HUES64 (cell line): ENCODE measurements around the gene CACNA1B.
"Not testable (repeated sequence)": the region's sequence is repeated elsewhere in the genome, so short reads cannot be mapped to it uniquely, and the experiment has no call there.

Experiments
- H3K27ac ChIP-seq: 2 replicates; pipeline ENCODE4 v1.7.0; 2013; ENCODE audit warnings: low read depth, low read length, inconsistent platforms
- H3K27me3 ChIP-seq: 2 replicates; pipeline ENCODE4 v1.6.1; 2013; ENCODE audit warnings: mild to moderate bottlenecking, low read length; ENCODE audit not compliant: insufficient read depth
- H3K36me3 ChIP-seq: 2 replicates; pipeline ENCODE4 v1.6.1; 2013; ENCODE audit warnings: mild to moderate bottlenecking, low read length; ENCODE audit not compliant: insufficient read depth
- H3K4me1 ChIP-seq: 2 replicates; pipeline ENCODE4 v1.6.1; 2013; ENCODE audit warnings: mild to moderate bottlenecking, low read length, moderate library complexity; ENCODE audit not compliant: insufficient read depth
- H3K4me3 ChIP-seq: 2 replicates; pipeline ENCODE4 v1.5.1; 2013; ENCODE audit warnings: mild to moderate bottlenecking, low read length, moderate library complexity
- H3K9ac ChIP-seq: 2 replicates; pipeline ENCODE4 v1.6.1; 2013; ENCODE audit warnings: mild to moderate bottlenecking, low read depth, low read length
- H3K9me3 ChIP-seq: 2 replicates; pipeline ENCODE4 v1.6.1; 2013; ENCODE audit warnings: low read depth, low read length; ENCODE audit not compliant: insufficient read depth
- WGBS: fragments of 150-250, 120-280 bp; methylation state at CpG from one replicate; pipeline ENCODE4 v1.1.7; 2013; ENCODE audit warnings: missing lambda C conversion rate; 5-methylcytosine and 5-hydroxymethylcytosine counted together

The CACNA1B gene

GRCh38 chr9:138118601-138119071 lies 241.1 kb downstream of the CACNA1B start:
- Histone ChIP-seq H3K27ac (no peak overlapping the region), H3K9me3 (peaks cover 72% of the 10 kb centered on the region)

GRCh38 chr9:138119202-138120027 lies 241.8 kb downstream of the CACNA1B start:
- H3K9ac ChIP-seq = no peak overlapping the region
- H3K27ac ChIP-seq = no peak overlapping the region
- peaks cover 75% of the 10 kb centered on the region for H3K9me3 ChIP-seq
- 0 out of 2 replicates have a peak, but pooled peaks cover 5% of the 10 kb centered on the region for H3K36me3 ChIP-seq
- H3K27me3 ChIP-seq = no peaks in the 10 kb centered on the region
- no peak overlapping the region for H3K4me3 ChIP-seq
- H3K4me1 ChIP-seq = no peaks in the 10 kb centered on the region
- WGBS = 87% methylated on average over 25 of the region's 25 CpGs

More at GRCh38 chr9:138118601-138119071, 241.1 kb downstream of the CACNA1B start:
- no peak overlapping the region for H3K9ac ChIP-seq
- H3K4me3 ChIP-seq = no peak overlapping the region
- no peaks in the 10 kb centered on the region for H3K27me3 ChIP-seq
- H3K36me3 ChIP-seq = 0 out of 2 replicates have a peak, but pooled peaks cover 5% of the 10 kb centered on the region
- 85% methylated on average over 14 of the region's 14 CpGs for WGBS
- no peaks in the 10 kb centered on the region for H3K4me1 ChIP-seq

DNA sequence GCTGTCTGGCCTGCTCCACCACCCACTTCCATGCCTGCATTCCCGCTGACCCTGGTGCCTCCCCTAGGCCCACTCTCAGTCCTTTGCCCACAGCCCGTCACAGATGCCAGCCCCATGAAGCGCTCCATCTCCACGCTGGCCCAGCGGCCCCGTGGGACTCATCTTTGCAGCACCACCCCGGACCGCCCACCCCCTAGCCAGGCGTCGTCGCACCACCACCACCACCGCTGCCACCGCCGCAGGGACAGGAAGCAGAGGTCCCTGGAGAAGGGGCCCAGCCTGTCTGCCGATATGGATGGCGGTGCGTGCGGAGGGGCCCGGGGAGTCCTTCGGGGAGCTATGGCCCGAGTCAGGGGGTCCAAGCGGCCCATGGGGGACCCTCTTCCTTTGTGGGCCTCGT lies 242.5 kb downstream of the CACNA1B start:
- 93% methylated on average over 23 of the region's 23 CpGs for WGBS
- Histone ChIP-seq H3K27ac (no peak overlapping the region), H3K4me1 (no peaks in the 10 kb centered on the region), H3K27me3 (no peaks in the 10 kb centered on the region), H3K36me3 (0 out of 2 replicates have a peak, but pooled peaks cover 5% of the 10 kb centered on the region), H3K4me3 (no peak overlapping the region), H3K9me3 (peaks cover 73% of the 10 kb centered on the region), H3K9ac (no peak overlapping the region)

DNA sequence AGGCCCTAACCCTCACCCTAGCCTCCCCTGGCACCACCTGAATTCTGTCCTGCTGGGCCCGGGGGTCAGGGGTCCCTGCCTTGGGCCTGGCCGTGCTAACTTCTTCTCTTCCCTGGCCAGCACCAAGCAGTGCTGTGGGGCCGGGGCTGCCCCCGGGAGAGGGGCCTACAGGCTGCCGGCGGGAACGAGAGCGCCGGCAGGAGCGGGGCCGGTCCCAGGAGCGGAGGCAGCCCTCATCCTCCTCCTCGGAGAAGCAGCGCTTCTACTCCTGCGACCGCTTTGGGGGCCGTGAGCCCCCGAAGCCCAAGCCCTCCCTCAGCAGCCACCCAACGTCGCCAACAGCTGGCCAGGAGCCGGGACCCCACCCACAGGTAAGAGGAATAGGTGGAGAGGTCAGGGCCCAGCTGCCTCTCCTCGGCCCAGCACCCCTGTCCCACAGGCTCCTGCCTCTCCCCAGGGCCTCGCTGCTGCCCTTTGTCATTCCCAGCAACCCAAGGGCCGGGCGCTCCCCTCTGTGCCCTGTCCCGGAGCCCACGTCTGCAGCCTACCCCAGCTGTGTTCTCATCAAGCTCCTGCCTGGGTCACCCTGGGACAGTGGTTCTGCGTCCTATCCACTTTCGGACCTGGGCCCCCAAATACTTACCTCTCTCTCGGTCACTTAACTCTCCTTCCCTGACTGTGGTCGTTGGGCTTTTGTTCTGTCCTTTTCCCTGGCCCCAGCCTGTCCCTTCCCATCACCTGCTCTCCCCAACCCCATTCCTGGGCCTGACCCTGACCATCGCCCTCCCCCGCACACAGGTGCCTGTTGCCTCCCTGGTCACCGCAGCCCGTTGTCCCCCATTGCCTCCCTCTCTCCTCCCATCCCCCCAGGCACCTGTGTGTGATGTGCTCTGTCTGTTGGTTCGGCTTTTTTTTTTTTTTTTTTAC lies 243.2 kb downstream of the CACNA1B start:
- no peak overlapping the region for H3K9ac ChIP-seq
- H3K36me3 ChIP-seq = 0 out of 2 replicates have a peak, but pooled peaks cover 5% of the 10 kb centered on the region
- 89% methylated on average over 35 of the region's 36 CpGs for WGBS
- H3K4me3 ChIP-seq = no peak overlapping the region
- no peak overlapping the region for H3K27ac ChIP-seq
- no peaks in the 10 kb centered on the region for H3K4me1 ChIP-seq
- peaks cover 73% of the 10 kb centered on the region for H3K9me3 ChIP-seq
- H3K27me3 ChIP-seq = no peaks in the 10 kb centered on the region

- Histone ChIP-seq H3K27ac (no peak overlapping the region), H3K27me3 (no peaks in the 10 kb centered on the region), H3K9me3 (peaks cover 76% of the 10 kb centered on the region), H3K4me3 (no peak overlapping the region), H3K9ac (no peak overlapping the region), H3K36me3 (0 out of 2 replicates have a peak, but pooled peaks cover 5% of the 10 kb centered on the region), H3K4me1 (no peaks in the 10 kb centered on the region)
- 93% methylated on average over 32 of the region's 32 CpGs for WGBS
Observed at GRCh38 chr9:138121438-138122050, 244.0 kb downstream of the CACNA1B start.

GRCh38 chr9:138122201-138122600 lies 244.6 kb downstream of the CACNA1B start:
- Histone ChIP-seq H3K27me3 (no peaks in the 10 kb centered on the region), H3K36me3 (0 out of 2 replicates have a peak, but pooled peaks cover 5% of the 10 kb centered on the region), H3K4me1 (no peaks in the 10 kb centered on the region), H3K9ac (no peak overlapping the region), H3K9me3 (peaks cover 71% of the 10 kb centered on the region), H3K4me3 (no peak overlapping the region), H3K27ac (no peak overlapping the region)
- 78% methylated on average over 16 of the region's 17 CpGs for WGBS

GRCh38 chr9:138122676-138123075 lies 245.1 kb downstream of the CACNA1B start:
- Histone ChIP-seq H3K4me1 (no peaks in the 10 kb centered on the region), H3K9ac (no peak overlapping the region), H3K36me3 (0 out of 2 replicates have a peak, but pooled peaks cover 5% of the 10 kb centered on the region), H3K4me3 (no peak overlapping the region), H3K27ac (no peak overlapping the region), H3K9me3 (peaks cover 66% of the 10 kb centered on the region), H3K27me3 (no peaks in the 10 kb centered on the region)
- WGBS = 75% methylated on average over 13 of the region's 13 CpGs

GRCh38 chr9:138123086-138123485 lies 245.5 kb downstream of the CACNA1B start:
- 82% methylated on average over 7 of the region's 7 CpGs for WGBS
- Histone ChIP-seq H3K27ac (no peak overlapping the region), H3K36me3 (0 out of 2 replicates have a peak, but pooled peaks cover 5% of the 10 kb centered on the region), H3K9me3 (peaks cover 64% of the 10 kb centered on the region), H3K9ac (no peak overlapping the region), H3K4me1 (no peaks in the 10 kb centered on the region), H3K4me3 (no peak overlapping the region), H3K27me3 (no peaks in the 10 kb centered on the region)

- H3K4me1 ChIP-seq, H3K27me3 ChIP-seq, H3K27ac ChIP-seq, H3K4me3 ChIP-seq, H3K9ac ChIP-seq, H3K36me3 ChIP-seq: not testable (repeated sequence)
- H3K9me3 ChIP-seq = peaks cover 51% of the 10 kb centered on the region
- 86% methylated on average over 11 of the region's 42 CpGs for WGBS
Observed at GRCh38 chr9:138126090-138126857, 248.7 kb downstream of the CACNA1B start.

GRCh38 chr9:138126858-138127584 lies 249.4 kb downstream of the CACNA1B start:
- not testable (repeated sequence) for H3K27me3 ChIP-seq, H3K36me3 ChIP-seq, H3K27ac ChIP-seq, H3K4me1 ChIP-seq, H3K9ac ChIP-seq, H3K4me3 ChIP-seq
- H3K9me3 ChIP-seq = peaks cover 47% of the 10 kb centered on the region
- whole genome bisulfite sequencing = 90% methylated on average over 6 of the region's 43 CpGs
